WTC11 (cell line): ENCODE data around the gene CLIP3. TPM values are rescaled to one million over a fixed set of nuclear protein-coding genes. Genes with fewer than 3 reads are reported as not detected.

ENCODE experiments used
- ATAC-seq: fragments of 200-7000 bp; cut with Tn5 transposase; 2 replicates; pipeline ENCODE4 v1.10.0; 2021; ENCODE audit warnings: mild to moderate bottlenecking, moderate library complexity
- CTCF ChIA-PET: fragments of 300-600 bp; sonication (Branson Sonifier 250); formaldehyde crosslinking; loops from one replicate; lab custom pipeline; 2021; ENCODE audit warnings: antibody characterized with exemption; lab: Charles Lee
- POLR2A ChIA-PET: fragments of 350-600 bp; sonication (Branson Sonifier 250); formaldehyde crosslinking; loops from one replicate; lab custom pipeline; 2021; ENCODE audit warnings: antibody characterized with exemption; lab: Charles Lee
- DNase-seq: peaks from one replicate; pipeline ENCODE4 v3.0.0; 2021; ENCODE audit warnings: low spot score
- H3K27ac Mint-ChIP-seq: 2 replicates; pipeline ENCODE4 v1.8.0; 2021; ENCODE audit warnings: mixed read lengths
- H3K27me3 Mint-ChIP-seq: 2 replicates; pipeline ENCODE4 v1.8.0; 2021; ENCODE audit warnings: low read depth, mild to moderate bottlenecking, moderate library complexity, mixed read lengths
- H3K36me3 Mint-ChIP-seq: 2 replicates; pipeline ENCODE4 v1.8.0; 2021; ENCODE audit warnings: mixed read lengths
- H3K4me1 Mint-ChIP-seq: 2 replicates; pipeline ENCODE4 v1.8.0; 2022; ENCODE audit warnings: mixed read lengths
- H3K4me3 Mint-ChIP-seq: 2 replicates; pipeline ENCODE4 v1.8.0; 2021; ENCODE audit warnings: mild to moderate bottlenecking, moderate library complexity, mixed read lengths
- H3K9me3 Mint-ChIP-seq: 2 replicates; pipeline ENCODE4 v1.8.0; 2021; ENCODE audit warnings: mixed read lengths
- ATF1 ChIP-seq: sonication (generic); formaldehyde crosslinking; IDR thresholded peaks from 2 replicates; pipeline ENCODE4 v1.8.1; 2023; ENCODE audit warnings: mild to moderate bottlenecking, moderate library complexity, missing genetic modification reagents
- ERG ChIP-seq: fragments of 250-450 bp; sonication (Bioruptor Pico); IDR thresholded peaks from 2 replicates; pipeline ENCODE4 v1.8.0; 2021; ENCODE audit warnings: mild to moderate bottlenecking
- GABPB1 ChIP-seq: sonication (generic); formaldehyde crosslinking; IDR thresholded peaks from 2 replicates; pipeline ENCODE4 v1.8.1; 2023; ENCODE audit warnings: mild to moderate bottlenecking, missing genetic modification reagents
- GTF2I ChIP-seq: fragments of 250-450 bp; sonication (Bioruptor Pico); conservative IDR thresholded peaks from 2 replicates; pipeline ENCODE4 v1.4.0; 2021; ENCODE audit warnings: mild to moderate bottlenecking
- KAT7 ChIP-seq: sonication (generic); formaldehyde crosslinking; IDR thresholded peaks from 2 replicates; pipeline ENCODE4 v1.8.1; 2023; ENCODE audit warnings: missing genetic modification reagents, mild to moderate bottlenecking, borderline replicate concordance
- MAX ChIP-seq: sonication (generic); formaldehyde crosslinking; IDR thresholded peaks from 2 replicates; pipeline ENCODE4 v1.8.0; 2022; ENCODE audit warnings: mild to moderate bottlenecking, missing genetic modification reagents
- NFATC4 ChIP-seq: fragments of 250-450 bp; sonication (Bioruptor Pico); IDR thresholded peaks from 2 replicates; pipeline ENCODE4 v1.9.0; 2021; ENCODE audit warnings: mild to moderate bottlenecking
- OVOL2 ChIP-seq: fragments of 250-450 bp; sonication (Bioruptor Pico); IDR thresholded peaks from 2 replicates; pipeline ENCODE4 v1.9.0; 2021; ENCODE audit warnings: mild to moderate bottlenecking, borderline replicate concordance
- PRRX2 ChIP-seq: fragments of 250-450 bp; sonication (Bioruptor Pico); IDR thresholded peaks from 2 replicates; pipeline ENCODE4 v1.8.0; 2021; ENCODE audit warnings: mild to moderate bottlenecking
- RELA ChIP-seq: sonication (generic); formaldehyde crosslinking; IDR thresholded peaks from 2 replicates; pipeline ENCODE4 v1.8.1; 2022; ENCODE audit warnings: missing genetic modification reagents, mild to moderate bottlenecking, borderline replicate concordance
- ZNF121 ChIP-seq: sonication (generic); formaldehyde crosslinking; IDR thresholded peaks from 2 replicates; pipeline ENCODE4 v1.8.0; 2023; ENCODE audit warnings: missing genetic modification reagents
- ZNF423 ChIP-seq: fragments of 250-450 bp; sonication (Bioruptor Pico); IDR thresholded peaks from 2 replicates; pipeline ENCODE4 v2.1.2; 2022; ENCODE audit warnings: mild to moderate bottlenecking, moderate library complexity
- ZSCAN18 ChIP-seq: fragments of 250-450 bp; sonication (Bioruptor Pico); IDR thresholded peaks from 2 replicates; pipeline ENCODE4 v2.1.2; 2022; ENCODE audit warnings: mild to moderate bottlenecking, moderate library complexity
- total RNA-seq: library from RNA; stranded (reverse); gene quantifications from 3 replicates; pipeline ENCODE4 v1.2.3, GENCODE V29; 2021
- TF ChIP-seq, protein P1 (sequence below): sonication (generic); formaldehyde crosslinking; IDR thresholded peaks from 2 replicates; pipeline ENCODE4 v1.8.1; 2023; ENCODE audit warnings: mild to moderate bottlenecking, missing genetic modification reagents, moderate library complexity
- TF ChIP-seq, protein P2 (sequence below): fragments of 250-450 bp; sonication (Bioruptor Pico); IDR thresholded peaks from 2 replicates; pipeline ENCODE4 v1.9.0; 2021; ENCODE audit warnings: mild to moderate bottlenecking
- TF ChIP-seq, protein P3 (sequence below): sonication (generic); formaldehyde crosslinking; IDR thresholded peaks from 2 replicates; pipeline ENCODE4 v1.8.0; 2023; ENCODE audit warnings: missing genetic modification reagents
- TF ChIP-seq, protein P4 (sequence below): sonication (generic); formaldehyde crosslinking; IDR thresholded peaks from 2 replicates; pipeline ENCODE4 v1.8.1; 2022; ENCODE audit warnings: missing genetic modification reagents, borderline replicate concordance
- TF ChIP-seq, protein P5 (sequence below): sonication (generic); formaldehyde crosslinking; IDR thresholded peaks from 2 replicates; pipeline ENCODE4 v1.8.0; 2022; ENCODE audit warnings: mild to moderate bottlenecking, missing genetic modification reagents

CLIP3 gene
- total RNA-seq, 1 experiment from 2014 or later = 16.2 TPM

DNA sequence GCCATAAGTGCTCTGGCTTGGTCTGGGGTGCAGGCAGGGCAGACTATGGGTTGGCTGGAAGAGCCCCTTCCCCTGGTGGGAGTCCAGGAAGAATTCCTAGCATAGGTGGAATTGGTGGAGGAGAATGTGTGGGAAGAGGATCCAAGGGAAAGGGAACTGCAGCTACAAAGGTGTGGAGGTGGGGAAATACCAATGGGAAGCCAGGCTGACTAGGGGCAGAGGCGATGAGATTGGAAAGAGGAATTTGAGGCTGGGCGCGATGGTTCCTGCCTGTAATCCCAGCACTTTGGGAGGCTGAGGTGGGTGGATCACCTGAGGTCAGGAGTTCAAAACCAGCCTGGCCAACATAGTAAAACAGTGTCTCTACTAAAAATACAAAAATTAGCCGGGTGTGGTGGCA, 42.5 kb downstream of the CLIP3 start:
- TF ChIP-seq, protein P1, sequence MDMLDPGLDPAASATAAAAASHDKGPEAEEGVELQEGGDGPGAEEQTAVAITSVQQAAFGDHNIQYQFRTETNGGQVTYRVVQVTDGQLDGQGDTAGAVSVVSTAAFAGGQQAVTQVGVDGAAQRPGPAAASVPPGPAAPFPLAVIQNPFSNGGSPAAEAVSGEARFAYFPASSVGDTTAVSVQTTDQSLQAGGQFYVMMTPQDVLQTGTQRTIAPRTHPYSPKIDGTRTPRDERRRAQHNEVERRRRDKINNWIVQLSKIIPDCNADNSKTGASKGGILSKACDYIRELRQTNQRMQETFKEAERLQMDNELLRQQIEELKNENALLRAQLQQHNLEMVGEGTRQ (CRISPR knock-in tag) = no peak
- TF ChIP-seq ZSCAN18 (no peak), MAX (CRISPR knock-in tag) (no peak), GABPB1 (CRISPR knock-in tag) (no peak), RELA (CRISPR knock-in tag) (no peak), ZNF423 (CRISPR knock-in tag) (no peak), NFATC4 (no peak), ERG (CRISPR knock-in tag) (no peak), PRRX2 (CRISPR knock-in tag) (no peak), OVOL2 (CRISPR knock-in tag) (no peak), KAT7 (CRISPR knock-in tag) (no peak), ATF1 (CRISPR knock-in tag) (no peak)
- TF ChIP-seq, protein P2, sequence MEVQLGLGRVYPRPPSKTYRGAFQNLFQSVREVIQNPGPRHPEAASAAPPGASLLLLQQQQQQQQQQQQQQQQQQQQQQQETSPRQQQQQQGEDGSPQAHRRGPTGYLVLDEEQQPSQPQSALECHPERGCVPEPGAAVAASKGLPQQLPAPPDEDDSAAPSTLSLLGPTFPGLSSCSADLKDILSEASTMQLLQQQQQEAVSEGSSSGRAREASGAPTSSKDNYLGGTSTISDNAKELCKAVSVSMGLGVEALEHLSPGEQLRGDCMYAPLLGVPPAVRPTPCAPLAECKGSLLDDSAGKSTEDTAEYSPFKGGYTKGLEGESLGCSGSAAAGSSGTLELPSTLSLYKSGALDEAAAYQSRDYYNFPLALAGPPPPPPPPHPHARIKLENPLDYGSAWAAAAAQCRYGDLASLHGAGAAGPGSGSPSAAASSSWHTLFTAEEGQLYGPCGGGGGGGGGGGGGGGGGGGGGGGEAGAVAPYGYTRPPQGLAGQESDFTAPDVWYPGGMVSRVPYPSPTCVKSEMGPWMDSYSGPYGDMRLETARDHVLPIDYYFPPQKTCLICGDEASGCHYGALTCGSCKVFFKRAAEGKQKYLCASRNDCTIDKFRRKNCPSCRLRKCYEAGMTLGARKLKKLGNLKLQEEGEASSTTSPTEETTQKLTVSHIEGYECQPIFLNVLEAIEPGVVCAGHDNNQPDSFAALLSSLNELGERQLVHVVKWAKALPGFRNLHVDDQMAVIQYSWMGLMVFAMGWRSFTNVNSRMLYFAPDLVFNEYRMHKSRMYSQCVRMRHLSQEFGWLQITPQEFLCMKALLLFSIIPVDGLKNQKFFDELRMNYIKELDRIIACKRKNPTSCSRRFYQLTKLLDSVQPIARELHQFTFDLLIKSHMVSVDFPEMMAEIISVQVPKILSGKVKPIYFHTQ = no peak
- TF ChIP-seq, protein P3, sequence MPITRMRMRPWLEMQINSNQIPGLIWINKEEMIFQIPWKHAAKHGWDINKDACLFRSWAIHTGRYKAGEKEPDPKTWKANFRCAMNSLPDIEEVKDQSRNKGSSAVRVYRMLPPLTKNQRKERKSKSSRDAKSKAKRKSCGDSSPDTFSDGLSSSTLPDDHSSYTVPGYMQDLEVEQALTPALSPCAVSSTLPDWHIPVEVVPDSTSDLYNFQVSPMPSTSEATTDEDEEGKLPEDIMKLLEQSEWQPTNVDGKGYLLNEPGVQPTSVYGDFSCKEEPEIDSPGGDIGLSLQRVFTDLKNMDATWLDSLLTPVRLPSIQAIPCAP (CRISPR knock-in tag) = no peak
- TF ChIP-seq, protein P4, sequence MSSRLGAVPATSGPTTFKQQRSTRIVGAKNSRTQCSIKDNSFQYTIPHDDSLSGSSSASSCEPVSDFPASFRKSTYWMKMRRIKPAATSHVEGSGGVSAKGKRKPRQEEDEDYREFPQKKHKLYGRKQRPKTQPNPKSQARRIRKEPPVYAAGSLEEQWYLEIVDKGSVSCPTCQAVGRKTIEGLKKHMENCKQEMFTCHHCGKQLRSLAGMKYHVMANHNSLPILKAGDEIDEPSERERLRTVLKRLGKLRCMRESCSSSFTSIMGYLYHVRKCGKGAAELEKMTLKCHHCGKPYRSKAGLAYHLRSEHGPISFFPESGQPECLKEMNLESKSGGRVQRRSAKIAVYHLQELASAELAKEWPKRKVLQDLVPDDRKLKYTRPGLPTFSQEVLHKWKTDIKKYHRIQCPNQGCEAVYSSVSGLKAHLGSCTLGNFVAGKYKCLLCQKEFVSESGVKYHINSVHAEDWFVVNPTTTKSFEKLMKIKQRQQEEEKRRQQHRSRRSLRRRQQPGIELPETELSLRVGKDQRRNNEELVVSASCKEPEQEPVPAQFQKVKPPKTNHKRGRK (CRISPR knock-in tag) = no peak
- H3K9me3 Mint-ChIP-seq = peaks cover 5% of the 10 kb centered on the region; the same call in 1 of the 2 replicates

GRCh38 chr19:35988824-35989223, 43.8 kb downstream of the CLIP3 start:
- peaks cover 57% of the 10 kb centered on the region for H3K27me3 Mint-ChIP-seq
- ChIA-PET POLR2A (interaction anchor here (0.7 kb wide), 1 partner anchor 39 kb away, joined by 3 read pairs; no protein-coding TSS in a partner anchor), CTCF (no interaction called here)
- H3K4me1 Mint-ChIP-seq = peaks cover 3% of the 10 kb centered on the region; the same call in 1 of the 2 replicates
- no peak overlapping the region for H3K4me3 Mint-ChIP-seq
- no peak for DNase-seq
- ATAC-seq = no peak
- peaks cover 5% of the 10 kb centered on the region; the same call in 1 of the 2 replicates for H3K9me3 Mint-ChIP-seq
- no peak overlapping the region for H3K27ac Mint-ChIP-seq
- TF ChIP-seq GTF2I (CRISPR knock-in tag) (0 out of 2 replicates have a peak, but pooled peaks have one; percentile 17), ZNF121 (CRISPR knock-in tag) (no peak)
- TF ChIP-seq, protein P5, sequence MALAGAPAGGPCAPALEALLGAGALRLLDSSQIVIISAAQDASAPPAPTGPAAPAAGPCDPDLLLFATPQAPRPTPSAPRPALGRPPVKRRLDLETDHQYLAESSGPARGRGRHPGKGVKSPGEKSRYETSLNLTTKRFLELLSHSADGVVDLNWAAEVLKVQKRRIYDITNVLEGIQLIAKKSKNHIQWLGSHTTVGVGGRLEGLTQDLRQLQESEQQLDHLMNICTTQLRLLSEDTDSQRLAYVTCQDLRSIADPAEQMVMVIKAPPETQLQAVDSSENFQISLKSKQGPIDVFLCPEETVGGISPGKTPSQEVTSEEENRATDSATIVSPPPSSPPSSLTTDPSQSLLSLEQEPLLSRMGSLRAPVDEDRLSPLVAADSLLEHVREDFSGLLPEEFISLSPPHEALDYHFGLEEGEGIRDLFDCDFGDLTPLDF (CRISPR knock-in tag) = no peak
- no peaks in the 10 kb centered on the region for H3K36me3 Mint-ChIP-seq

More for the DNA sequence above, 42.5 kb downstream of the CLIP3 start:
- Mint-ChIP-seq H3K27me3 (peaks cover 44% of the 10 kb centered on the region), H3K4me1 (peaks cover 5% of the 10 kb centered on the region; the same call in 1 of the 2 replicates), H3K27ac (no peak overlapping the region), H3K36me3 (no peaks in the 10 kb centered on the region), H3K4me3 (no peak overlapping the region)
- DNase-seq (no peak), ATAC-seq (no peak)
- ChIA-PET POLR2A (no interaction called here), CTCF (interaction anchor here (1.1 kb wide), 1 partner anchor 120 kb away, joined by 3 read pairs; no protein-coding TSS in a partner anchor)
